NCI-H146 treated with DMSO at 0.1 percent for 48 hours (cell line): ENCODE measurements around the gene NEK4.
"Not testable (repeated sequence)": the region's sequence is repeated elsewhere in the genome, so short reads cannot be mapped to it uniquely, and the experiment has no call there.

Experiments used
- DNase-seq: peaks from one replicate; lab custom pipeline; 2025; ENCODE audit not compliant: unreplicated experiment; lab: John Stamatoyannopoulos, UW

Gene NEK4

GRCh38 chr3:52779837-52780585, 9.3 kb upstream of the NEK4 start:
- DNase-seq: no peak

- no peak for DNase-seq
Observed at GRCh38 chr3:52779011-52779836, 8.5 kb upstream of the NEK4 start.

DNA sequence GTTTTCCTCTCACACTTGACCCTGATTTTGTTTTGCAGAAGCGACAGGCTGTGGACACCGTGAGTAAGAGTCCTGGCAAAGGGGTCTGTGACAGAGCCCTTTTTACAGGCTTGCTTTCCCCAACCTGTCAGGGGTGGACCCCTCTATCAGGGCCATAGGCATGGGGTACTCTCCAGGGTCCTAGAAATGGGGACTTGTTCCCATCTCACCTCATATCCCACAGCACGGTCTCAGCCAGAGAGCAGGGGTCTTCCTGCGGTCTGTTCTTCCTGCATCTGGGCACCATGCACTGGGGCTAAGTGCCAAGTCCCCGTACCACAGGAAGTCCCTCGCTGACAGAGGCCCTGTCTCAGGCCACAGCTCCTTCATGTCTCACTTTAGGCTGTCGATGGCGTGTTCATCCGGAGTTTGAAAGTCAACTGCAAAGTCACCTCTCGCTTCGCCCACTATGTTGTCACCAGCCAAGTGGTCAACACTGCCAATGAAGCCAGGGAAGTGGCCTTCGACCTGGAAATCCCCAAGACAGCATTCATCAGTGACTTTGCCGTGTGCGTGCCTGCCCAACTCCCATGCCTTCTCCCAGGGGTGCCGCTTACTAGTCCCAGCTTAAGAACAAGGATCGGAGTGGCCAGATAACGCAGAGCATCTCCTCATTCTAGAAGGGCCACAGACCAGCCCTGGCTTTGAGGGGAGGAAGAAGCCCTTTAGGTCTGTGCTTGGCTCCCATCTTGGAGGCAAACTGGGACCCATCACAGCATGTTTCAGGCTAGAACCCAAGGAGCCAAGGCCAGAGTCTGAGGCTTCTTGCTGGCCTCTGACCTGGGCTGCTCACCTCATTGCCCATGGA, 7.4 kb upstream of the NEK4 start:
- DNase-seq: no peak

DNA sequence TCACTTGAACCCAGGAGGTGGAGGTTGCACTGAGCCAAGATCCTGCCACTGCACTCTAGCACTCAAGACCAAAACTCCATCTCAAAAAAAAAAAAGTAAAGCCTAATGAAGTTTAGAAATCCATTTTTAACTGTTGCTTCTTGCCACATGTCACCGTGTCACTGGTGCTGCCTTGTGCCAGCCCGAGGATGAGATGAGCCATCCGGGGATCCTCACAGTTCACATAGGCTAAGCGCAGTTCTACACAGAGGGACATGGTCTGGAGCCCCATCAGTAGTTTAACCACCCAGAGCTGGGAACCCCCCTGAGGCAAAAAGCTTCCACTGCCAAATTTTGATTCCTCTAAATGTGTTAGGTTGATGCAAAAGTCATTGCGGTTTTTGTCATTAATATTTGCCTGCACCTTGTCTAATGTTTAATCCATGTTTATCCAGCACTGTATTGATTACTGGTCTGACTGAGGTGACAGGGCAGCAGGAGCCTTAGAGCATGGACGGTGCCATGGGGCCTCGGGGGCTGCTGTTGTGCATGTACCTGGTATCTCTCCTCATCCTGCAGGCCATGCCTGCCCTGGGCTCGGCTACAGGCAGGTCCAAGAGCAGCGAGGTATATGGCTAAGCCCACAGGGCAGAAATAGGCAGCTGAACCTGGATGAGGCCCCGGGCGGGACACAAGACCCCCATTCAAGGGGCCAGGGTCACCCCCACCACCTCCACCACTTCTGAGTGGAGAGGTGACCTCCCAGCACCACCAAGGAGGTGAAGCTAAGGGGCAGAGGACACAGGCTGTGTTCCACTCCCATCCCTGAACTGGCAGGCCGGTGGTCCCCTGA, 6.6 kb upstream of the NEK4 start, which contains the start of gene ITIH1:
Gene ITIH1, plus strand, starts transcription at position 473 of the 832 bp plus-strand sequence. Its CDS starts 17 bp downstream, at position 490.
- DNase-seq: no peak

DNA sequence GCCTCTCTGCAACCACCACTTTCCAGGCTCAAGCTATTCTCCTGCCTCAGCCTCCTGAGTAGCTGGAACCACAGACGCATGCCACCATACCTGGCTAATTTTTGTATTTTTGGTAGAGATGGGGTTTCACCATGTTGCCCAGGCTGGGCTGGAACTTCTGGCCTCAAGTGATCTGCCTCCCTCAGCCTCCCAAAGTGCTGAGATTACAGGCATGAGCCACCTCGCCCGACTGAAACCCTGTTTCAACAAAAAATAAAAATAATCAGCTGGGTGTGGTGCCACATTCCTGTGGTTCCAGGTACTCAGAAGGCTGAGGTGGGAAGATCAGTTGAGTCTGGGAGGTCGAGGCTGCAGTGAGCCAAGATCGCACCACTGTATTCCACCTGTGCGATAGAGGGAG, 5.7 kb upstream of the NEK4 start:
- DNase-seq: not testable (repeated sequence)

DNA sequence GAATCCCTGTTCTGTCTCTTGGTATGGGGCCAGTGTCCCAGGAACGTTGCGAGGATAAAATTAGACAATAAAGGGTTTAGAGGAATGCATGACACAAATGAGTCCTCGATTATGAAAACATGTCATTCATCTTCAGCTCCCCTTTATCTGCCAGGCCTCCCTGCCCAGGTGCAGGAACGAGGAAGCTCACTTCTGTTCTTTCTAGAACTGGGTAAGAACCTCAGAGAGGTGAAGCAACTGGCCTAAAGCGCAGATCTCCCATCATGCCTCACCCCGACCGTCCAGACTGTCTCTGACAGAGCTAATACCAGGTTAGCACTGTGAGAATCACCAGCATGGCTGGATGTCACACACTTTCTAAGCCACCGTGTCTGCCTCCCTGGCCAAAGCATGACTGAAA, 5.1 kb upstream of the NEK4 start:
- DNase-seq: no peak

- DNase-seq: no peak
Observed at GRCh38 chr3:52774901-52775864, 4.4 kb upstream of the NEK4 start.

- no peak for DNase-seq
Observed at GRCh38 chr3:52774066-52774713, 3.5 kb upstream of the NEK4 start.

GRCh38 chr3:52773361-52774065, 2.8 kb upstream of the NEK4 start:
- DNase-seq: no peak

- no peak for DNase-seq
Observed at GRCh38 chr3:52771702-52772101, 962 bp upstream of the NEK4 start.

GRCh38 chr3:52771334-52771681, 568 bp upstream of the NEK4 start:
- DNase-seq: no peak

- DNase-seq: no peak
Observed at GRCh38 chr3:52769786-52770455, 819 bp downstream of the NEK4 start.

- no peak for DNase-seq
Observed at GRCh38 chr3:52763466-52763865, 7.3 kb downstream of the NEK4 start.

GRCh38 chr3:52756141-52756540, 14.6 kb downstream of the NEK4 start:
- DNase-seq: no peak

- DNase-seq: no peak
Observed at GRCh38 chr3:52754373-52754772, 16.4 kb downstream of the NEK4 start.

DNA sequence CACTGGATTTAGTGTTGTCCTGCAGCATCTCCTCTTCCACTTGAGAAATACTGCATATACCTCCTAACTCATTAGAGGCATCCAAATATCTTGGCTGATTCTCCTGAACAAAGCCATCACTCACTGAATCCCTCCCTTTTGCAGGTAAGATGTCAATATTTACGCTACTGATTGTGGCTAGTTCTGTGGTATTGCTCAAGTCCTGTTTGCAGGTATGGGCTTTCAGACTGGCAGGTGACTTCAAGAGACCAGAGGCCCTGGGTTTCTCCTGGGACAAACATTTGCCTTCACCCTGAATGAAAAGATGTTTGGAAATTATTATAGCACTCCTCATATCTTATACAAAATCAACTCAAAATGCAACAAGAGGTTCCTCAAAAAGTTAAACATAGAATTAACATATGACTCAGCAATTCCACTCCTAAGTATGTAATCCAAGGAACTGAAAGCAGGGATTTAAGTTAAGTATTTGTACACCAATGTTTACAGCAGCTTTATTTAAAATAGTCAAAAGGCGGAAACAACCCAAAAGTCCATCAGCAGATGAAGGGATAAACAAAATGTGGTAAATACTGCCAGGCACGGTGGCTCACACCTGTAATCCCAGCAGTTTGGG, 18.6 kb downstream of the NEK4 start:
- DNase-seq: no peak

DNA sequence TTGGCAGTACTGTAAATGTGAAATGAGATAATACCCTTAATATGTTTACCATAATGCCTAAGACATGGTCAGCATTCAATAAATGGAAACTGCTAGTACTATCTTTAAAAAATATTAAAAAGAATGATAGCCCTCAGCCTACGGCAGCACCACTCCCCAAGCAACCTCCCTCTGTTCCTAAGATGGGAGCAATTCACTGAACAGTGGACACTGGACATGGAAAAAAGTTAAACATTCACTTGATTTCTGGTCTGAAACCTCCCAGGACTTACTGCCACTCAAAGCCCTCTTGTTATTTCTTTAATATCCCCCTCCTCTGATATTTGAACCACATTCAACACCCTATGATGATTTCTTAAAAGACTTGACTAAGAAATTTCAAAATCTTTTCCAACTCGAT, 27.0 kb downstream of the NEK4 start:
- DNase-seq: no peak
